Measurements from ENCODE around the gene EPS15. TPM values are rescaled to one million over a fixed set of nuclear protein-coding genes. Genes with fewer than 3 reads are reported as not detected.

EPS15 gene
- total and polyA plus RNA-seq, 9 donors: 20.9 to 84.0 (median 68.4) TPM

- no peaks in the 10 kb centered on the region for H3K36me3 ChIP-seq
- no peaks in the 10 kb centered on the region for H3K27me3 ChIP-seq
- no peak within 1 kb of the TSS for H3K27ac ChIP-seq
- peak within 1 kb of the TSS; percentile 33 for H3K4me3 ChIP-seq
- WGBS, 3 donors: 4 to 10% (median 7%) methylated on average over 27 to 87 of the region's 87 CpGs
- intact Hi-C loops (cut with DNase I): no loop called here
- H3K4me1 ChIP-seq (ENCODE audit: insufficient read depth): peaks cover 1% of the 10 kb centered on the region
- DNase-seq: no peak
- TF ChIP-seq POLR2A (IDR thresholded peaks at IDR 0.05) (no peak), EP300 (IDR thresholded peaks at IDR 0.05) (no peak), CTCF (IDR thresholded peaks at IDR 0.05) (no peak)
- no peaks in the 10 kb centered on the region for H3K9me3 ChIP-seq
Measured at GRCh38 chr1:51330331-51331201, 188.5 kb downstream of the EPS15 start, which contains the start of gene TTC39A. TTC39A (minus strand) TSS chr1:51330562; CDS start chr1:51330477, 85 bp downstream.

- TF ChIP-seq EP300 (IDR thresholded peaks at IDR 0.05): no peak
- no peak for TF ChIP-seq POLR2A (IDR thresholded peaks at IDR 0.05)
- no peak for TF ChIP-seq CTCF (IDR thresholded peaks at IDR 0.05)
- Histone ChIP-seq H3K9me3 (no peaks in the 10 kb centered on the region), H3K36me3 (no peaks in the 10 kb centered on the region), H3K27ac (no peak overlapping the region), H3K4me3 (no peak overlapping the region), H3K27me3 (no peaks in the 10 kb centered on the region), H3K4me1 (ENCODE audit: insufficient read depth) (peaks cover 1% of the 10 kb centered on the region)
- DNase-seq: no peak
- intact Hi-C loops (cut with DNase I): no loop called here
- 41 to 53% (median 53%) methylated on average over 21 to 26 of the region's 26 CpGs for WGBS, 3 donors
Measured at GRCh38 chr1:51329443-51330325, 189.4 kb downstream of the EPS15 start.

GRCh38 chr1:51328926-51329325, 190.1 kb downstream of the EPS15 start:
- no peak overlapping the region for H3K27ac ChIP-seq
- H3K4me3 ChIP-seq: no peak overlapping the region
- H3K9me3 ChIP-seq: no peaks in the 10 kb centered on the region
- 96 to 99% (median 97%) methylated on average over 4 of the region's 4 CpGs for WGBS, 3 donors
- no peaks in the 10 kb centered on the region for H3K27me3 ChIP-seq
- DNase-seq: no peak
- H3K36me3 ChIP-seq: no peaks in the 10 kb centered on the region
- intact Hi-C loops (cut with DNase I): no loop called here
- TF ChIP-seq EP300 (IDR thresholded peaks at IDR 0.05): no peak
- TF ChIP-seq CTCF (IDR thresholded peaks at IDR 0.05): no peak
- TF ChIP-seq POLR2A (IDR thresholded peaks at IDR 0.05): no peak
- peaks cover 1% of the 10 kb centered on the region for H3K4me1 ChIP-seq (ENCODE audit: insufficient read depth)

GRCh38 chr1:51328279-51328678, 190.8 kb downstream of the EPS15 start:
- no peaks in the 10 kb centered on the region for H3K27me3 ChIP-seq
- no peaks in the 10 kb centered on the region for H3K9me3 ChIP-seq
- no peak for DNase-seq
- peaks cover 1% of the 10 kb centered on the region for H3K4me1 ChIP-seq (ENCODE audit: insufficient read depth)
- TF ChIP-seq EP300 (IDR thresholded peaks at IDR 0.05): no peak
- TF ChIP-seq CTCF (IDR thresholded peaks at IDR 0.05): no peak
- no peak for TF ChIP-seq POLR2A (IDR thresholded peaks at IDR 0.05)
- WGBS, 3 donors: 88 to 93% (median 88%) methylated on average over 3 of the region's 3 CpGs
- no peak overlapping the region for H3K4me3 ChIP-seq
- H3K27ac ChIP-seq: no peak overlapping the region
- no peaks in the 10 kb centered on the region for H3K36me3 ChIP-seq
- intact Hi-C loops (cut with DNase I): no loop called here

Data from ovary (tissue), 9 donors.